Neuron (in vitro differentiated cells): ENCODE measurements around the gene IGFL4.

Source experiments
- H2AFZ ChIP-seq: one replicate; pipeline ENCODE4 v1.6.1; 2013; ENCODE audit warnings: low read depth, mild to moderate bottlenecking, inconsistent platforms, low read length, moderate library complexity
- H3K27me3 ChIP-seq: one replicate; pipeline ENCODE4 v1.6.1; 2013; ENCODE audit warnings: low read length; ENCODE audit not compliant: insufficient read depth
- H3K36me3 ChIP-seq: one replicate; pipeline ENCODE4 v1.6.1; 2013; ENCODE audit warnings: low read length; ENCODE audit not compliant: insufficient read depth
- H3K4me1 ChIP-seq: one replicate; pipeline ENCODE4 v1.6.1; 2013; ENCODE audit warnings: low read length; ENCODE audit not compliant: insufficient read depth
- H3K4me3 ChIP-seq: 2 replicates; pipeline ENCODE4 v1.5.1; 2013; ENCODE audit warnings: mild to moderate bottlenecking, low read length, moderate library complexity
- H3K9me3 ChIP-seq: one replicate; pipeline ENCODE4 v1.6.1; 2013; ENCODE audit warnings: low read length

The IGFL4 gene

DNA sequence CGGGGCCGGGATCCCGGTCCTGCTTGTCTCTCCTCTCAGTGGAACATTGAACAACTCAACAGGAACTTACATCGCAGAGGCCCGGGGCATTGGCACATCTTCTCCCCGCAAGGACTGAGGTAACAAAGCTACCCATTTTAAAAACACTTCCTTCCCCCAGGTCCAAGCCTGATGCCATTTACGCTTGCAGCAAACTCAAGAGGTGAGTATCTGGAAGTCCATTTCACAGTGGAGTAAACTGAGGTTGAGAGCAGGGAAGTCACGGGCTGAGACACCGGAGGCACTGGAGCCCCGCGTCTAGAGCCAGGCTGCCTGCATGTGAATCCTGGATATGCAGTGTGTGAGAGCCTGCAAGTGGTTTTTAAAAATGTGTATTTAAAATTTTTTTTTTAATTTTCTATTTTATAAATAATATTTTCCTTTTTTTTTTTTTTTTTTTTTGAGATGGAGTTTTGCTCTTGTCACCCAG, 17.5 kb downstream of the IGFL4 start:
- no peak overlapping the region for H3K4me3 ChIP-seq
- peaks cover 6% of the 10 kb centered on the region for H3K36me3 ChIP-seq
- no peak overlapping the region for H2AFZ ChIP-seq
- no peaks in the 10 kb centered on the region for H3K4me1 ChIP-seq
- H3K9me3 ChIP-seq: no peaks in the 10 kb centered on the region
- H3K27me3 ChIP-seq: no peaks in the 10 kb centered on the region

GRCh38 chr19:46022431-46023310, 18.1 kb downstream of the IGFL4 start, which contains the start of gene PGLYRP1:
PGLYRP1 (minus strand) TSS chr19:46023053; CDS start chr19:46023021, 32 bp downstream.
- no peak within 1 kb of the TSS for H2AFZ ChIP-seq
- peaks cover 12% of the 10 kb centered on the region for H3K36me3 ChIP-seq
- no peaks in the 10 kb centered on the region for H3K27me3 ChIP-seq
- H3K4me3 ChIP-seq: no peak within 1 kb of the TSS
- no peaks in the 10 kb centered on the region for H3K9me3 ChIP-seq
- H3K4me1 ChIP-seq: no peaks in the 10 kb centered on the region

GRCh38 chr19:46022061-46022430, 18.8 kb downstream of the IGFL4 start:
- Histone ChIP-seq H3K9me3 (no peaks in the 10 kb centered on the region), H3K36me3 (peaks cover 12% of the 10 kb centered on the region), H2AFZ (no peak overlapping the region), H3K4me3 (no peak overlapping the region), H3K4me1 (no peaks in the 10 kb centered on the region), H3K27me3 (no peaks in the 10 kb centered on the region)

DNA sequence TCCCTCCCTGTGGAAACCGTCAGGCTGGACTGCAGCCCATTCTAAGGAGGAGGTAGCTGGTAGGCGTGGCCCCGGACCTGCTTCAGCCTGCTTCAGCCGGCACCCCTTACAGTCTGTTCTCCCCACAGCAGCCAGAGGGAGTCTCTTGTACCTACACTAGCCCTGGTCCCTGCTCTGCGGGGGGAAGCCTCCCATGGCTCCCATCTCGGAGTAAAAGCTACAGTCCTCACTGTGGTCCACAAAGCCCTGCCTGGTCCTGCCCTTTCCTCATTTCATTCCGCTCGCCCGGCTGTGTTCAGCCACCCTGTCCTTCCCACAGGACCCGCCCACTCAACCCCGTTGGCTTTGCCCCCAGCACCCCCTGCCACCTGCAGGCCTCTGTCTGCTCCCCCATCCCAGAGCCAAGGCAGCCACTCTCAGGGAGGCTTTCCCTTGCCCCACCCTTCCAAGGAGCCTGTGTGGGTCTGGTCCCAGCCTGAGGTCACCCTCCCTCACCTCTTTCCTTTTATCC, 19.2 kb downstream of the IGFL4 start:
- H3K9me3 ChIP-seq: no peaks in the 10 kb centered on the region
- H3K4me3 ChIP-seq: no peak overlapping the region
- H3K4me1 ChIP-seq: peaks cover under 1% of the 10 kb centered on the region
- H3K36me3 ChIP-seq: peaks cover 12% of the 10 kb centered on the region
- H3K27me3 ChIP-seq: no peaks in the 10 kb centered on the region
- no peak overlapping the region for H2AFZ ChIP-seq

- Histone ChIP-seq H3K27me3 (no peaks in the 10 kb centered on the region), H2AFZ (no peak overlapping the region), H3K36me3 (peaks cover 9% of the 10 kb centered on the region), H3K4me3 (no peak overlapping the region), H3K9me3 (no peaks in the 10 kb centered on the region), H3K4me1 (peaks cover 6% of the 10 kb centered on the region)
Measured at GRCh38 chr19:46020819-46021125, 20.0 kb downstream of the IGFL4 start.

GRCh38 chr19:46019270-46019669, 21.5 kb downstream of the IGFL4 start:
- no peaks in the 10 kb centered on the region for H3K9me3 ChIP-seq

DNA sequence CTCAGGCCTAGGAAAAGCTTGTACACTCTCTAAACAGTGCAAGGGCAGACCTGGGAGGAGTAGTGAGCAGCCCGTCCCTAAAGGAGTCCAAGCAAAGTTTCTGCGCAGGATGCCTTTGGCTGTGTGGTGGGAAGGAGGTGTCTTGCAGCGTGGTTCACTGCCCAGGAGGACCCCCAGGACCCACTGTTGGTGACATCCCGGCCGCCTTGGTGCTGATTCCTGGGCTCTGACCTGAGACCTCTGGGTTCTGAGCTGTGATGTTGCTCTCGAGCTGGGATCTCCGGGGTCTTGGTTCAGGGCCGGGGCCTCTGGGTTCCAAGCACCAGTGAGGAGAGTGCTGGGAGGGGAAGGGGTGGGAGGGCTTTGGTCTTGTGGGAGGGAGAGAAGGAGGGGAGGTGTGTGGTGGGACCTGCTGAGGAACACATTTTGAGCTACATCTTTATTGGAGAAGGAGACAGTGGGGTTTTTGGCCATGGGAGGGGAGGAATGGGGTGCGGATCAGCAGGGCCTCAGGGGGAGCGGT, 22.0 kb downstream of the IGFL4 start:
- H3K9me3 ChIP-seq: no peaks in the 10 kb centered on the region
- peaks cover 15% of the 10 kb centered on the region for H3K36me3 ChIP-seq
- H3K27me3 ChIP-seq: no peaks in the 10 kb centered on the region
- H2AFZ ChIP-seq: no peak overlapping the region
- H3K4me3 ChIP-seq: no peak overlapping the region
- peaks cover 6% of the 10 kb centered on the region for H3K4me1 ChIP-seq

More at GRCh38 chr19:46019270-46019669, 21.5 kb downstream of the IGFL4 start:
- H3K4me3 ChIP-seq: no peak overlapping the region
- peaks cover 14% of the 10 kb centered on the region for H3K36me3 ChIP-seq
- H2AFZ ChIP-seq: no peak overlapping the region
- peaks cover 6% of the 10 kb centered on the region for H3K4me1 ChIP-seq
- no peaks in the 10 kb centered on the region for H3K27me3 ChIP-seq

GRCh38 chr19:46017874-46018675, 22.7 kb downstream of the IGFL4 start:
- Histone ChIP-seq H3K4me3 (no peak overlapping the region), H3K36me3 (peaks cover 15% of the 10 kb centered on the region), H2AFZ (no peak overlapping the region), H3K4me1 (peaks cover 6% of the 10 kb centered on the region), H3K9me3 (no peaks in the 10 kb centered on the region), H3K27me3 (no peaks in the 10 kb centered on the region)

GRCh38 chr19:46017095-46017429, 23.7 kb downstream of the IGFL4 start:
- no peak overlapping the region for H3K4me3 ChIP-seq
- H3K9me3 ChIP-seq: no peaks in the 10 kb centered on the region
- peaks cover 15% of the 10 kb centered on the region for H3K36me3 ChIP-seq
- H3K4me1 ChIP-seq: peaks cover 6% of the 10 kb centered on the region
- no peaks in the 10 kb centered on the region for H3K27me3 ChIP-seq
- no peak overlapping the region for H2AFZ ChIP-seq

DNA sequence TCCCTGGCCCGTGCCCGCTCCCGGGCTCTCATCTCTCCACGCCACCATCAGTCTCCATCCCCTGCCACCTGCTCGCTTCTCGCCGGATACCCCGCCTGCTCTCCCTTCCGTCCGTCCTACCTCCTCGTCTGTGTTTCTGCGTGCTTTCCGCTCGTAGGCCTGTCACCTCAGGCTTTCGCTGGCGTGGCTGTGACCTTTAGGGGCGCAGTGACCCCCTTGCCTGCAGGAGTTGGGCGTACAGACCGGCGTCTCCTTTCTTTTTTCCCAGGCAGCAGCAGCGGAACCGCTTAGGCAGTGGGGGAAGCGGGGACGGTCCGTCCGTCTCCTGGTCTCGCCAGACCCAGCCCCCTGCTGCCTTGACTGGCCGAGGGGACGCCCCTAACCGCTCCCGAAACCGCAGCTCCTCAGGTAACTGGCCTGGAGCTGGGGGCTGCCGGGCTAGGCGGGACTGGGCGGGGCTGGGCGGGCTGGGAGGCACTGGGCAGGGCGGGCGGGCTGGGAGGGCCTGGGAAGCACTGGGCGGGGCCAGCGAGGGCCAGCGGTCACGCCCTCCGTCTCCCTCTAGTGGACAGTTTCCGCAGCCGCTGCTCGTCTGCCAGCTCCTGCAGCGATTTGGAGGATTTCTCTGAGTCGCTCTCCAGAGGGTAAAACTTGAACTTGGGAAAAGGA, 24.2 kb downstream of the IGFL4 start:
- Histone ChIP-seq H3K9me3 (no peaks in the 10 kb centered on the region), H3K4me1 (peaks cover 6% of the 10 kb centered on the region), H3K4me3 (peak overlapping the region; percentile 35), H2AFZ (no peak overlapping the region), H3K36me3 (peaks cover 15% of the 10 kb centered on the region), H3K27me3 (no peaks in the 10 kb centered on the region)

DNA sequence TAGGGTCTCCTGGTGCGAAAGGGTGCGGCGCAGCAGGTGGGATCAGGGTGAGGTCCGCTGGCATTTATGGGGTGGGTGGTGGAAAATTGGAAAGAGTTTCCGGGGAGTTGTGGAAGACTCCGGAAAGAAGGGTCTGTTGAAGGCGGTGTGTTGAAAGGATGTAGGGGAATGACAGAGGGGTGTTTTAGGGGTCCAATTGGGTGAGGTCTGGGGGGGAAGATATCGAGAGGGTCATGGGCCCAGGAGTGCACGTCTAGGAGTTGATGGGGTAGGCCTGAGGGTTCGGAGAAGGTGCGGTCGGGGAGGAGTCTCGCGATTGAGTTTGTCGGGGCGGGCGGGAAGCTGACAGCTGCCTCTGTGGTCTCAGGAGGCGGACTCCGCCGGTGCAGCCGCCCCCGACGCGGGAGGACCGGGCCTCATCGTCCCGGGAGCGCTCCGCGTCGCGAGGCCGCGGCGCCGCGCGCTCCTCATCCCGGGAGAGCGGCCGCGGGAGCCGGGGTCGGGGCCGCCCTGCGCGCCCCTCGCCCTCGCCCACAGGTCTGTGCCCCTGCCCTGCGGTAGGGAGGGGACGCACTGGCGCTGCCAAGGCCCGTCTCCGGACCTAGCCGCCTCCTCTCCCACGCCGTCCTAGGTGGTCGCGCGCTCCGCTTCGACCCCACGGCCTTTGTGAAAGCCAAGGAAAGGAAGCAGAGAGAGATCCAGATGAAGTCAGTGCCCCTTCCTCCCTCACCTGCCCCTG, 24.9 kb downstream of the IGFL4 start:
- peaks cover 15% of the 10 kb centered on the region for H3K36me3 ChIP-seq
- peaks cover 6% of the 10 kb centered on the region for H3K4me1 ChIP-seq
- H3K9me3 ChIP-seq: no peaks in the 10 kb centered on the region
- H2AFZ ChIP-seq: no peak overlapping the region
- no peaks in the 10 kb centered on the region for H3K27me3 ChIP-seq
- H3K4me3 ChIP-seq: peak overlapping the region; percentile 35

GRCh38 chr19:46014941-46015686, 25.7 kb downstream of the IGFL4 start:
- Histone ChIP-seq H3K4me1 (peaks cover 6% of the 10 kb centered on the region), H3K27me3 (no peaks in the 10 kb centered on the region), H3K4me3 (no peak overlapping the region), H2AFZ (no peak overlapping the region), H3K9me3 (no peaks in the 10 kb centered on the region), H3K36me3 (peaks cover 17% of the 10 kb centered on the region)
